ENCODE measurements around the gene PPHLN1. TPM values are rescaled to one million over a fixed set of nuclear protein-coding genes. Genes with fewer than 3 reads are reported as not detected.

Gene PPHLN1
- polyA plus RNA-seq, 3 donors: 40.7 to 74.8 (median 68.7) TPM

GRCh38 chr12:42428850-42429249, 102.9 kb downstream of the PPHLN1 start:
- no peak overlapping the region for H3K9ac ChIP-seq (ENCODE audit: insufficient read depth, low read length, poor library complexity, severe bottlenecking)
- Mint-ChIP-seq H3K27me3 (ENCODE audit: low read depth in 3 of 3) (peaks cover 0 to 1% (median 0%) of the 10 kb centered on the region in 3 donors), H3K27ac (no peak overlapping the region), H3K4me1 (peaks cover 7% of the 10 kb centered on the region), H3K9me3 (no peaks in the 10 kb centered on the region), H3K4me3 (no peak overlapping the region), H3K36me3 (peaks cover 45 to 51% of the 10 kb centered on the region in 2 donors)
- no peaks in the 10 kb centered on the region for H3K9me3 ChIP-seq (replicated peaks in 1 of 2; ENCODE audit: control insufficient read depth in 1 of 2, insufficient read depth in 1 of 2, low read length in 2 of 2)
- TF ChIP-seq CTCF (IDR thresholded peaks at IDR 0.05): no peak
- no peaks in the 10 kb centered on the region for H3K4me1 ChIP-seq (ENCODE audit: control insufficient read depth in 1 of 2, insufficient read depth in 2 of 2, low read length in 2 of 2)
- no peaks in the 10 kb centered on the region for H3K79me2 ChIP-seq (ENCODE audit: insufficient read depth, low read length)
- no peak for DNase-seq
- no peaks in the 10 kb centered on the region for H4K20me1 ChIP-seq (ENCODE audit: insufficient read depth, low read length)
- intact Hi-C loops (cut with micrococcal nuclease): no loop called here
- H3K27me3 ChIP-seq (ENCODE audit: control insufficient read depth in 2 of 2, insufficient read depth in 2 of 2, low read length in 2 of 2): no peaks in the 10 kb centered on the region
- no peak overlapping the region for H3K4me3 ChIP-seq (replicated peaks in 1 of 3; ENCODE audit: low read depth in 2 of 3, low read length in 3 of 3)
- no CpG with 5 or more reads among the region's 2 CpGs for WGBS (ENCODE audit: insufficient coverage)
- no peak overlapping the region for H3K4me2 ChIP-seq (replicated peaks; ENCODE audit: extremely low read depth, low read length, poor library complexity, severe bottlenecking)
- H3K36me3 ChIP-seq (replicated peaks in 1 of 2; ENCODE audit: control insufficient read depth in 1 of 2, insufficient read depth in 2 of 2, low read length in 2 of 2): peaks cover 6 to 53% of the 10 kb centered on the region in 2 donors
- H2AFZ ChIP-seq (ENCODE audit: insufficient read depth, low read depth, low read length, poor library complexity, severe bottlenecking): no peak overlapping the region
- no peak overlapping the region for H3K27ac ChIP-seq (ENCODE audit: low read depth in 1 of 2, low read length in 2 of 2)

GRCh38 chr12:42432517-42433140, 106.7 kb downstream of the PPHLN1 start:
- no peaks in the 10 kb centered on the region for H3K4me1 Mint-ChIP-seq
- no peak overlapping the region for H3K4me3 Mint-ChIP-seq
- Histone ChIP-seq H3K27ac (ENCODE audit: low read depth in 1 of 2, low read length in 2 of 2) (no peak overlapping the region), H3K27me3 (ENCODE audit: control insufficient read depth in 2 of 2, insufficient read depth in 2 of 2, low read length in 2 of 2) (no peaks in the 10 kb centered on the region), H2AFZ (ENCODE audit: insufficient read depth, low read depth, low read length, poor library complexity, severe bottlenecking) (no peak overlapping the region), H3K4me2 (replicated peaks; ENCODE audit: extremely low read depth, low read length, poor library complexity, severe bottlenecking) (no peak overlapping the region), H4K20me1 (ENCODE audit: insufficient read depth, low read length) (no peaks in the 10 kb centered on the region), H3K36me3 (replicated peaks in 1 of 2; ENCODE audit: control insufficient read depth in 1 of 2, insufficient read depth in 2 of 2, low read length in 2 of 2) (peaks cover 6 to 58% of the 10 kb centered on the region in 2 donors), H3K9me3 (replicated peaks in 1 of 2; ENCODE audit: control insufficient read depth in 1 of 2, insufficient read depth in 1 of 2, low read length in 2 of 2) (no peaks in the 10 kb centered on the region), H3K79me2 (ENCODE audit: insufficient read depth, low read length) (no peaks in the 10 kb centered on the region), H3K4me1 (ENCODE audit: control insufficient read depth in 1 of 2, insufficient read depth in 2 of 2, low read length in 2 of 2) (no peaks in the 10 kb centered on the region), H3K9ac (ENCODE audit: insufficient read depth, low read length, poor library complexity, severe bottlenecking) (no peak overlapping the region), H3K4me3 (replicated peaks in 1 of 3; ENCODE audit: low read depth in 2 of 3, low read length in 3 of 3) (no peak overlapping the region)
- DNase-seq: no peak
- H3K27ac Mint-ChIP-seq: no peak overlapping the region
- H3K27me3 Mint-ChIP-seq (ENCODE audit: low read depth in 3 of 3): no peaks in the 10 kb centered on the region
- intact Hi-C loops (cut with micrococcal nuclease): no loop called here
- TF ChIP-seq CTCF (IDR thresholded peaks at IDR 0.05): no peak
- peaks cover 35 to 49% of the 10 kb centered on the region in 2 donors for H3K36me3 Mint-ChIP-seq
- 84% methylated on average over 2 of the region's 5 CpGs for WGBS (ENCODE audit: insufficient coverage)
- peaks cover 0 to 2% (median 0%) of the 10 kb centered on the region in 7 donors for H3K9me3 Mint-ChIP-seq
